Esophagus (tissue), 2 donors: ENCODE data around the gene BCOR. TPM values are rescaled to one million over a fixed set of nuclear protein-coding genes. Genes with fewer than 3 reads are reported as not detected.

Experiments
- H3K27ac ChIP-seq, 2 donors: one replicate each; pipeline ENCODE4 v1.5.1; 2013; ENCODE audit warnings: low read depth in 2 of 2, mild to moderate bottlenecking in 2 of 2, inconsistent platforms in 1 of 2, low read length in 1 of 2, moderate library complexity in 1 of 2
- H3K27me3 ChIP-seq, 2 donors: one replicate each; pipeline ENCODE4 v1.6.1; 2013; ENCODE audit warnings: low read length in 2 of 2, control low read depth in 1 of 2, mild to moderate bottlenecking in 1 of 2; ENCODE audit not compliant: insufficient read depth in 2 of 2, control insufficient read depth in 1 of 2
- H3K36me3 ChIP-seq, 2 donors: one replicate each; pipeline ENCODE4 v1.6.1; 2013; ENCODE audit warnings: low read length in 1 of 2; ENCODE audit not compliant: control insufficient read depth in 2 of 2, insufficient read depth in 2 of 2
- H3K4me1 ChIP-seq, 2 donors: one replicate each; pipeline ENCODE4 v1.6.1; 2013; ENCODE audit warnings: low read length in 1 of 2; ENCODE audit not compliant: control insufficient read depth in 2 of 2, insufficient read depth in 2 of 2
- H3K4me3 ChIP-seq, 2 donors: one replicate each; pipeline ENCODE4 v1.5.1; 2013; ENCODE audit warnings: low read length in 2 of 2, mild to moderate bottlenecking in 2 of 2, low read depth in 1 of 2, moderate library complexity in 1 of 2
- H3K9me3 ChIP-seq, 2 donors: one replicate each; pipeline ENCODE4 v1.6.1; 2013; ENCODE audit warnings: mild to moderate bottlenecking in 2 of 2, low read depth in 1 of 2, low read length in 1 of 2, moderate library complexity in 1 of 2; ENCODE audit not compliant: control insufficient read depth in 2 of 2, insufficient read depth in 1 of 2
- WGBS, 2 donors: extraction: QIAGEN DNeasy Blood & Tissue Kit; methylation state at CpG; one replicate each; pipeline ENCODE4 v1.1.7; 2013; 5-methylcytosine and 5-hydroxymethylcytosine counted together
- polyA plus RNA-seq, 2 donors: library from polyadenylated mRNA; stranded (reverse); fragments of 200-250 nt; gene quantifications; one replicate each; pipeline ENCODE4 v1.2.3, GENCODE V29; 2013
- donor health status: healthy with polysubstance abuse.
- donor health status: Bipolar disorder and iron deficiency.

BCOR gene
- polyA plus RNA-seq, 2 donors: 9.6 to 10.7 TPM

GRCh38 chrX:40105835-40106675 is 8.3 kb upstream of the BCOR start:
- Histone ChIP-seq H3K4me1 (peaks cover 6 to 15% of the 10 kb centered on the region in 2 donors), H3K4me3 (peak overlapping the region; percentile 50 to 54), H3K36me3 (no peaks in the 10 kb centered on the region), H3K27me3 (no peaks in the 10 kb centered on the region), H3K9me3 (no peaks in the 10 kb centered on the region), H3K27ac (peak overlapping the region; percentile 67 to 84)
- WGBS, 2 donors: 1 to 5% methylated on average over 46 to 85 of the region's 85 CpGs

- Histone ChIP-seq H3K27me3 (no peaks in the 10 kb centered on the region), H3K27ac (peak overlapping the region; percentile 67 to 83), H3K9me3 (no peaks in the 10 kb centered on the region), H3K4me3 (peak overlapping the region; percentile 50 to 54), H3K4me1 (peaks cover 6 to 15% of the 10 kb centered on the region in 2 donors), H3K36me3 (no peaks in the 10 kb centered on the region)
- 0 to 5% methylated on average over 42 to 94 of the region's 94 CpGs for WGBS, 2 donors
These were observed 7.5 kb upstream of the BCOR start for GRCh38 chrX:40104985-40105834.

GRCh38 chrX:40104630-40104984 is 6.8 kb upstream of the BCOR start:
- no peaks in the 10 kb centered on the region for H3K36me3 ChIP-seq
- 2 to 7% methylated on average over 37 to 39 of the region's 39 CpGs for WGBS, 2 donors
- peak overlapping the region; percentile 67 to 83 for H3K27ac ChIP-seq
- H3K4me3 ChIP-seq: peak overlapping the region; percentile 50 to 54
- H3K27me3 ChIP-seq: no peaks in the 10 kb centered on the region
- H3K4me1 ChIP-seq: peaks cover 6 to 15% of the 10 kb centered on the region in 2 donors
- no peaks in the 10 kb centered on the region for H3K9me3 ChIP-seq

GRCh38 chrX:40103565-40104323 is 6.0 kb upstream of the BCOR start:
- H3K36me3 ChIP-seq: no peaks in the 10 kb centered on the region
- H3K4me3 ChIP-seq: no peak overlapping the region
- peaks cover 6 to 11% of the 10 kb centered on the region in 2 donors for H3K4me1 ChIP-seq
- WGBS, 2 donors: 56 to 91% methylated on average over 22 of the region's 22 CpGs
- H3K27me3 ChIP-seq: no peaks in the 10 kb centered on the region
- peaks cover 0 to 2% of the 10 kb centered on the region in 2 donors for H3K9me3 ChIP-seq
- no peak overlapping the region for H3K27ac ChIP-seq

GRCh38 chrX:40102393-40103381 is 4.9 kb upstream of the BCOR start:
- Histone ChIP-seq H3K27me3 (no peaks in the 10 kb centered on the region), H3K4me1 (peaks cover 0 to 8% of the 10 kb centered on the region in 2 donors), H3K27ac (no peak overlapping the region), H3K4me3 (no peak overlapping the region), H3K9me3 (peaks cover 0 to 2% of the 10 kb centered on the region in 2 donors), H3K36me3 (no peaks in the 10 kb centered on the region)
- 65 to 94% methylated on average over 64 to 65 of the region's 65 CpGs for WGBS, 2 donors

- no peak overlapping the region for H3K4me3 ChIP-seq
- H3K27ac ChIP-seq: no peak overlapping the region
- H3K27me3 ChIP-seq: no peaks in the 10 kb centered on the region
- 37 to 91% methylated on average over 9 of the region's 9 CpGs for WGBS, 2 donors
- peaks cover 0 to 2% of the 10 kb centered on the region in 2 donors for H3K9me3 ChIP-seq
- H3K36me3 ChIP-seq: no peaks in the 10 kb centered on the region
- peaks cover 0 to under 1% of the 10 kb centered on the region in 2 donors for H3K4me1 ChIP-seq
These were observed 3.7 kb upstream of the BCOR start for GRCh38 chrX:40101430-40101802.

GRCh38 chrX:40100537-40101429 is 3.0 kb upstream of the BCOR start:
- no peaks in the 10 kb centered on the region for H3K27me3 ChIP-seq
- no peak overlapping the region for H3K4me3 ChIP-seq
- no peaks in the 10 kb centered on the region for H3K36me3 ChIP-seq
- peaks cover 0 to 2% of the 10 kb centered on the region in 2 donors for H3K9me3 ChIP-seq
- no peak overlapping the region for H3K27ac ChIP-seq
- no peaks in the 10 kb centered on the region for H3K4me1 ChIP-seq
- WGBS, 2 donors: 54 to 75% methylated on average over 29 to 31 of the region's 31 CpGs

GRCh38 chrX:40100141-40100536 is 2.4 kb upstream of the BCOR start:
- Histone ChIP-seq H3K4me3 (no peak overlapping the region), H3K4me1 (no peaks in the 10 kb centered on the region), H3K27ac (no peak overlapping the region), H3K9me3 (peaks cover 0 to 2% of the 10 kb centered on the region in 2 donors), H3K36me3 (no peaks in the 10 kb centered on the region), H3K27me3 (no peaks in the 10 kb centered on the region)
- WGBS, 2 donors: 21 to 28% methylated on average over 21 of the region's 21 CpGs
